ENCODE measurements around the gene VAPB.

The VAPB gene

GRCh38 chr20:58494923-58495622, 106.0 kb downstream of the VAPB start:
- DNase-seq (ENCODE audit: low read depth, low spot score) = no peak
- no peak overlapping the region for H3K4me3 ChIP-seq (ENCODE audit: low read length)

GRCh38 chr20:58495623-58496428, 106.8 kb downstream of the VAPB start:
- DNase-seq (ENCODE audit: low read depth, low spot score) = no peak
- no peak overlapping the region for H3K4me3 ChIP-seq (ENCODE audit: low read length)

GRCh38 chr20:58496429-58496769, 107.4 kb downstream of the VAPB start:
- H3K4me3 ChIP-seq (ENCODE audit: low read length) = no peak overlapping the region
- DNase-seq (ENCODE audit: low read depth, low spot score) = no peak

GRCh38 chr20:58497076-58497641, 108.1 kb downstream of the VAPB start:
- no peak overlapping the region for H3K4me3 ChIP-seq (ENCODE audit: low read length)
- DNase-seq (ENCODE audit: low read depth, low spot score) = no peak

GRCh38 chr20:58497724-58498469, 108.9 kb downstream of the VAPB start:
- no peak overlapping the region for H3K4me3 ChIP-seq (ENCODE audit: low read length)
- DNase-seq (ENCODE audit: low read depth, low spot score) = no peak

- H3K4me3 ChIP-seq (ENCODE audit: low read length) = no peak overlapping the region
- DNase-seq (ENCODE audit: low read depth, low spot score) = no peak
Measured at GRCh38 chr20:58498470-58499068, 109.5 kb downstream of the VAPB start.

GRCh38 chr20:58500256-58500655, 111.2 kb downstream of the VAPB start:
- no peak overlapping the region for H3K4me3 ChIP-seq (ENCODE audit: low read length)
- DNase-seq (ENCODE audit: low read depth, low spot score) = no peak

Data from Jurkat, Clone E6-1 (cell line).